Trophoblast cell (in vitro differentiated cells and primary cell): ENCODE measurements around the gene KLRF1.

ENCODE experiments used
- DNase-seq, 2 donors: peaks; one replicate each; pipeline ENCODE4 v3.0.0-alpha.2; 2016
- H2AFZ ChIP-seq: 2 replicates; pipeline ENCODE4 v1.6.1; 2013; ENCODE audit warnings: low read length, moderate library complexity, mild to moderate bottlenecking; ENCODE audit not compliant: insufficient read depth, poor library complexity
- H2AK5ac ChIP-seq: 2 replicates; pipeline ENCODE4 v1.6.1; 2013; ENCODE audit warnings: mild to moderate bottlenecking, low read length
- H2BK120ac ChIP-seq: 2 replicates; pipeline ENCODE4 v1.6.1; 2013; ENCODE audit warnings: low read length, mild to moderate bottlenecking, moderate library complexity; ENCODE audit not compliant: insufficient read depth, poor library complexity
- H2BK12ac ChIP-seq: 2 replicates; pipeline ENCODE4 v1.6.1; 2013; ENCODE audit warnings: mild to moderate bottlenecking, low read length, moderate library complexity
- H2BK5ac ChIP-seq: 2 replicates; pipeline ENCODE4 v1.6.1; 2013; ENCODE audit warnings: low read length, low read depth, moderate library complexity, mild to moderate bottlenecking; ENCODE audit not compliant: poor library complexity
- H3K14ac ChIP-seq: 2 replicates; pipeline ENCODE4 v1.6.1; 2013; ENCODE audit warnings: mild to moderate bottlenecking, low read length
- H3K18ac ChIP-seq: 2 replicates; pipeline ENCODE4 v1.6.1; 2013; ENCODE audit warnings: mild to moderate bottlenecking, low read length
- H3K23ac ChIP-seq: 2 replicates; pipeline ENCODE4 v1.6.1; 2013; ENCODE audit warnings: low read length
- H3K27ac ChIP-seq: 2 replicates; pipeline ENCODE4 v1.5.1; 2013; ENCODE audit warnings: low read depth, mild to moderate bottlenecking, inconsistent platforms, low read length, moderate library complexity
- H3K27me3 ChIP-seq: 2 replicates; pipeline ENCODE4 v1.6.1; 2013; ENCODE audit warnings: inconsistent platforms, mild to moderate bottlenecking, low read length, moderate library complexity; ENCODE audit not compliant: insufficient read depth
- H3K36me3 ChIP-seq, 2 experiments: 1 replicate in 1 of 2; 2 replicates in 1 of 2; pipeline ENCODE4 v1.6.1; 2013; ENCODE audit warnings: low read length in 2 of 2, mild to moderate bottlenecking in 2 of 2, moderate library complexity in 1 of 2; ENCODE audit not compliant: insufficient read depth in 2 of 2, control insufficient read depth in 1 of 2
- H3K4ac ChIP-seq: 2 replicates; pipeline ENCODE4 v1.6.1; 2013; ENCODE audit warnings: low read depth, mild to moderate bottlenecking, low read length, moderate library complexity
- H3K4me1 ChIP-seq, 2 experiments: 1 replicate in 1 of 2; 2 replicates in 1 of 2; pipeline ENCODE4 v1.6.1; 2013; ENCODE audit warnings: low read length in 2 of 2, mild to moderate bottlenecking in 2 of 2, moderate library complexity in 1 of 2; ENCODE audit not compliant: insufficient read depth in 2 of 2, control insufficient read depth in 1 of 2
- H3K4me2 ChIP-seq: 2 replicates; pipeline ENCODE4 v1.6.1; 2013; ENCODE audit warnings: inconsistent platforms, mild to moderate bottlenecking, low read length, moderate library complexity
- H3K4me3 ChIP-seq: 2 replicates; pipeline ENCODE4 v1.5.1; 2013; ENCODE audit warnings: mild to moderate bottlenecking, low read depth, low read length, inconsistent platforms
- H3K79me1 ChIP-seq: one replicate; pipeline ENCODE4 v1.6.1; 2013; ENCODE audit warnings: low read length
- H3K79me2 ChIP-seq: 2 replicates; pipeline ENCODE4 v1.6.1; 2013; ENCODE audit warnings: low read length, mild to moderate bottlenecking; ENCODE audit not compliant: control insufficient read depth, insufficient read depth, poor library complexity
- H3K9ac ChIP-seq: 2 replicates; pipeline ENCODE4 v1.6.1; 2013; ENCODE audit warnings: mild to moderate bottlenecking, low read length
- H3K9me3 ChIP-seq: 2 replicates; pipeline ENCODE4 v1.6.1; 2013; ENCODE audit warnings: low read depth, mild to moderate bottlenecking, control low read depth, inconsistent platforms, low read length; ENCODE audit not compliant: insufficient read depth
- H4K12ac ChIP-seq: 2 replicates; pipeline ENCODE4 v1.6.1; 2013; ENCODE audit warnings: low read depth, mild to moderate bottlenecking, low read length, moderate library complexity
- H4K8ac ChIP-seq: 2 replicates; pipeline ENCODE4 v1.6.1; 2013; ENCODE audit warnings: low read depth, mild to moderate bottlenecking, low read length, moderate library complexity
- H4K91ac ChIP-seq: one replicate; pipeline ENCODE4 v1.6.1; 2013; ENCODE audit warnings: low read depth, mild to moderate bottlenecking, low read length, moderate library complexity
- WGBS: extraction: QIAGEN DNeasy Blood & Tissue Kit; methylation state at CpG from one replicate; pipeline ENCODE4 v1.1.7; 2013; ENCODE audit warnings: missing lambda C conversion rate; ENCODE audit not compliant: insufficient read length, insufficient coverage; ENCODE audit errors: extremely low coverage; 5-methylcytosine and 5-hydroxymethylcytosine counted together

KLRF1 gene

DNA sequence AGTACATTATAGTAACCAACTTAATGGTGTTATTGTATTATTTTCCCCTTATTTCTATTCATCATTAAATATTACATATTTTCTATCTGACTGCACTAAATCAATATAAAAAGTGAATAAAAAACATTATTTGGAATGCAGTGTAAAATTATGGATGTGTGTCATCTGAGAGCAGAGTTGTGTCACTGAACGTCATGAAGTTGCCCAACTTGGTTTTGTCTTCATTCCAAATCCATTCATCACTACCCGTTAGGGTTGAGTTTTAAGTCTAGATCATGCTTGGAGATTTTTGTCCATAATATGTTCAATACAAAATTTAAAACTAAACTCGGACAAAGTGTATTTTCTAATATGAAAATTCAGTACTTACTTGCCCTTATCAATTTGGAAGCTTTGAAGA is 16.1 kb downstream of the KLRF1 start:
- H3K4me3 ChIP-seq = no peak overlapping the region
- WGBS = no CpG with 5 or more reads among the region's 3 CpGs
- no peak overlapping the region for H3K9ac ChIP-seq
- H3K4me2 ChIP-seq = no peak overlapping the region
- H3K4ac ChIP-seq = no peak overlapping the region
- H4K12ac ChIP-seq = no peak overlapping the region
- no peaks in the 10 kb centered on the region for H3K79me1 ChIP-seq
- H3K9me3 ChIP-seq = no peaks in the 10 kb centered on the region
- no peak overlapping the region for H2BK5ac ChIP-seq
- no peak overlapping the region for H3K14ac ChIP-seq
- H2BK120ac ChIP-seq = no peak overlapping the region
- no peak overlapping the region for H2AK5ac ChIP-seq
- H3K36me3 ChIP-seq = no peaks in the 10 kb centered on the region
- H3K4me1 ChIP-seq = no peaks in the 10 kb centered on the region
- H3K27ac ChIP-seq = no peak overlapping the region
- H4K91ac ChIP-seq = no peak overlapping the region
- no peak overlapping the region for H4K8ac ChIP-seq
- H2AFZ ChIP-seq = no peak overlapping the region
- no peaks in the 10 kb centered on the region for H3K27me3 ChIP-seq
- peak in 1 of 2 donors; percentile 66 for DNase-seq
- H3K23ac ChIP-seq = no peak overlapping the region
- no peak overlapping the region for H2BK12ac ChIP-seq
- no peaks in the 10 kb centered on the region for H3K79me2 ChIP-seq
- H3K18ac ChIP-seq = no peak overlapping the region

DNA sequence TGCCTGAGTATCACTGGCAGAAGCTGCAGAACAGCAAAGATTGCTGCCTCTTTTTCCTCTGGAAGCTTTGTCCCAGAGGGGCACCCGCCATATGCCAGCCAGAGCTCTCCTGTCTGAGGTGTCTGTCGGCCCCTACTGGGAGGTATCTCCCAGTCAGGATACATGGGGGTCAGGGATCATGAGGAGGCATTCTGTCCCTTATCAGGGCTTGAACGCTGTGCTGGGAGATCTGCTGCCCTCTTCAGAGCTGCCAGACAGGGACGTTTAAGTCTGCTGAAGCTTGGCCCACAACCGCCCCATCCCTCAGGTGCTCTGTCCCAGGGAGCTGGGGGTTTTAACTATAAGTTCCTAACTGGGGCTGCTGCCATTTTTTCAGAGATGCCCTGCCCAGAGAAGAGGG is 21.6 kb downstream of the KLRF1 start:
- no peak overlapping the region for H3K4me3 ChIP-seq
- H3K27me3 ChIP-seq = no peaks in the 10 kb centered on the region
- H3K18ac ChIP-seq = no peak overlapping the region
- no CpG with 5 or more reads among the region's 5 CpGs for WGBS
- no peak overlapping the region for H2BK12ac ChIP-seq
- no peak overlapping the region for H4K91ac ChIP-seq
- no peaks in the 10 kb centered on the region for H3K9me3 ChIP-seq
- no peak overlapping the region for H2BK120ac ChIP-seq
- H3K36me3 ChIP-seq = no peaks in the 10 kb centered on the region
- no peak overlapping the region for H3K4ac ChIP-seq
- no peak overlapping the region for H2AFZ ChIP-seq
- no peak overlapping the region for H4K8ac ChIP-seq
- no peaks in the 10 kb centered on the region for H3K4me1 ChIP-seq
- H2AK5ac ChIP-seq = no peak overlapping the region
- no peaks in the 10 kb centered on the region for H3K79me1 ChIP-seq
- H3K4me2 ChIP-seq = no peak overlapping the region
- H4K12ac ChIP-seq = no peak overlapping the region
- no peak for DNase-seq
- H3K9ac ChIP-seq = no peak overlapping the region
- no peak overlapping the region for H3K14ac ChIP-seq
- no peaks in the 10 kb centered on the region for H3K79me2 ChIP-seq
- no peak overlapping the region for H3K23ac ChIP-seq
- no peak overlapping the region for H3K27ac ChIP-seq
- H2BK5ac ChIP-seq = no peak overlapping the region

DNA sequence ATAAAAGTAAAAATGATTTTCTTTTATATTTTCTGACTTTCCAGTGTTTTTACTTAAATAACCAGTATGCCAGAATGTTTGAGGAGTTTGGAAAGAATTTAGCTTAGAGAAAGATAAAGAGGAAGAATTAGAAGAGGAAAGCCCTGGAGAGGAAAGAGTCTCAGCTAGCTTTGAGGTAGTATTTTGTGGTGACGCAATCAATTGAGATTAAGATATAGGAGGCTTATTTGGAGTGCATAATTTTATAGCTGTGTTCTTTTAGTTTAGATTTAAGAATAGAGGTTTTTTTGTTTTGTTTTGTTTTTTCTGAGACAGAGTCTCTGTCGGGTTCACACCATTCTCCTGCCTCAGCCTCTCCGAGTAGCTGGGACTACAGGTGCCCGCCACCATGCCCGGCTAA is 23.8 kb downstream of the KLRF1 start:
- no peak overlapping the region for H3K4ac ChIP-seq
- no peak overlapping the region for H3K27ac ChIP-seq
- H4K8ac ChIP-seq = no peak overlapping the region
- no peaks in the 10 kb centered on the region for H3K79me2 ChIP-seq
- no peak overlapping the region for H3K18ac ChIP-seq
- WGBS = no CpG with 5 or more reads among the region's 5 CpGs
- H2AFZ ChIP-seq = no peak overlapping the region
- H3K4me3 ChIP-seq = no peak overlapping the region
- no peak overlapping the region for H3K4me2 ChIP-seq
- H2AK5ac ChIP-seq = no peak overlapping the region
- no peak for DNase-seq
- no peak overlapping the region for H3K9ac ChIP-seq
- H4K12ac ChIP-seq = no peak overlapping the region
- no peak overlapping the region for H2BK120ac ChIP-seq
- no peak overlapping the region for H2BK5ac ChIP-seq
- no peaks in the 10 kb centered on the region for H3K27me3 ChIP-seq
- no peak overlapping the region for H3K14ac ChIP-seq
- H3K36me3 ChIP-seq = no peaks in the 10 kb centered on the region
- H3K23ac ChIP-seq = no peak overlapping the region
- no peak overlapping the region for H4K91ac ChIP-seq
- H2BK12ac ChIP-seq = no peak overlapping the region
- no peaks in the 10 kb centered on the region for H3K4me1 ChIP-seq
- no peaks in the 10 kb centered on the region for H3K9me3 ChIP-seq
- no peaks in the 10 kb centered on the region for H3K79me1 ChIP-seq

DNA sequence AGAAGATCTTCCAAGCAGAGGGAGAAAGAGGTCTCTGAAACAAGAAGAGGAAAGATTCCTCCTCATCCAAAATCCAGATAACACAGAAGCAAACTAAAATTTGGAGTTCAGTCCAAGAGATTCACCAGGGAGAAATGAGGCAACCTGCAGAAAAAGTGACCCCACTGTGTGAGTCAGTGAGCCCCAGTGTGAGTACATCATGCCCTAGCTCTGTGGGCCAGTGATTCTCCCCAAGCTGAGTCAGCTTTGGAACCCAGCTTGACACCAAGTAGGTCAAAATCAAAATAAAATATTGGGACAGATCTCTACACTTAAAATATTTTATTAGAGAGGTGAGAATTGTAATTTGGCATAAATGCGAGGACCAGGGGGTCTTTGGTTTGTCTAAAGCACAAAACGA is 24.6 kb downstream of the KLRF1 start:
- Histone ChIP-seq H2AFZ (no peak overlapping the region), H3K4ac (no peak overlapping the region), H3K14ac (no peak overlapping the region), H2BK12ac (no peak overlapping the region), H3K9me3 (no peaks in the 10 kb centered on the region), H3K4me1 (no peaks in the 10 kb centered on the region), H3K27me3 (no peaks in the 10 kb centered on the region), H3K18ac (no peak overlapping the region), H3K23ac (no peak overlapping the region), H3K79me2 (no peaks in the 10 kb centered on the region), H4K12ac (no peak overlapping the region), H3K4me2 (no peak overlapping the region), H4K8ac (no peak overlapping the region), H3K27ac (no peak overlapping the region), H2BK5ac (no peak overlapping the region), H3K4me3 (no peak overlapping the region), H4K91ac (no peak overlapping the region), H2AK5ac (no peak overlapping the region), H3K9ac (no peak overlapping the region), H3K79me1 (no peaks in the 10 kb centered on the region), H2BK120ac (no peak overlapping the region), H3K36me3 (no peaks in the 10 kb centered on the region)
- WGBS = no CpG with 5 or more reads among the region's 2 CpGs
- DNase-seq = no peak
